HCT116 (cell line): Measurements from ENCODE around the gene LAD1. TPM values are rescaled to one million over a fixed set of nuclear protein-coding genes. Genes with fewer than 3 reads are reported as not detected.

Experiments used
- ATAC-seq: fragments of 200-7000 bp; cut with Tn5 transposase; 2 replicates; pipeline ENCODE4 v1.9.1; 2020; ENCODE audit warnings: mild to moderate bottlenecking, moderate library complexity
- BruUV-seq: library from RNA; stranded (reverse); fragments of 400-500 nt; replicated peaks from 2 replicates; lab custom pipeline; 2021; lab: Mats Ljungman, UMichigan
- CTCF ChIA-PET: fragments of 300-600 bp; sonication (Branson Sonifier 250); formaldehyde crosslinking; loops from one replicate; lab custom pipeline; 2021; ENCODE audit warnings: antibody characterized with exemption; lab: Charles Lee
- POLR2A ChIA-PET: fragments of 300-600, 350-600 bp; sonication (Branson Sonifier 250); formaldehyde crosslinking; loops from one replicate; lab custom pipeline; 2021; ENCODE audit warnings: antibody characterized with exemption; lab: Charles Lee
- RAD21 ChIA-PET, 2 experiments: fragments of 300-600 bp; sonication (Branson Sonifier 250); formaldehyde crosslinking; loops; one replicate each; lab custom pipeline; 2023; ENCODE audit warnings: low total read pairs in 2 of 2; ENCODE audit not compliant: uncharacterized antibody in 2 of 2, unreplicated experiment in 2 of 2, low non-redundant PET in 1 of 2; lab: Charles Lee
- DNase-seq: peaks from one replicate; pipeline ENCODE4 v3.0.0-alpha.2; 2010; ENCODE audit warnings: low read depth, low spot score
- H2AFZ ChIP-seq: fragments of 200-600 bp; shearing (Covaris generic), sonication (generic); 2 replicates; pipeline ENCODE4 v1.6.1; 2017; ENCODE audit warnings: low read depth, mixed run types, mixed read lengths, antibody characterized with exemption, low read length; ENCODE audit not compliant: poor library complexity, severe bottlenecking
- H3K27ac ChIP-seq: 2 replicates; pipeline ENCODE4 v1.5.1; 2012; ENCODE audit warnings: low read depth, low read length
- H3K27me3 ChIP-seq: fragments of 200-600 bp; sonication (generic); 2 replicates; pipeline ENCODE4 v1.6.1; 2016; ENCODE audit warnings: mixed run types, low read length, mixed read lengths; ENCODE audit not compliant: insufficient read depth
- H3K36me3 ChIP-seq, 2 experiments: fragments of 200-500 bp in 1 of 2; fragments of 200-600 bp in 1 of 2; sonication (Bioruptor generic) in 1 of 2; sonication (generic) in 1 of 2; 2 replicates each; pipeline versions ENCODE4 v1.5.1 to v1.6.1; 2014 to 2016; ENCODE audit warnings: low read length in 2 of 2, inconsistent platforms in 1 of 2, mixed read lengths in 1 of 2, mixed run types in 1 of 2; ENCODE audit not compliant: insufficient read depth in 2 of 2, control insufficient read depth in 1 of 2
- H3K4me1 ChIP-seq, 2 experiments: fragments of 200-600 bp in 1 of 2; sonication (generic) in 1 of 2; 2 replicates each; pipeline versions ENCODE4 v1.5.1 to v1.6.1; 2012 to 2017; ENCODE audit warnings: low read length in 2 of 2, inconsistent platforms in 1 of 2, mild to moderate bottlenecking in 1 of 2, mixed read lengths in 1 of 2, mixed run types in 1 of 2, moderate library complexity in 1 of 2; ENCODE audit not compliant: insufficient read depth in 2 of 2, control insufficient read depth in 1 of 2
- H3K4me2 ChIP-seq: fragments of 200-600 bp; sonication (generic); 2 replicates; pipeline ENCODE4 v1.6.1; 2017; ENCODE audit warnings: mixed run types, low read length, mixed read lengths
- H3K4me3 ChIP-seq, 2 experiments: fragments of 200-600 bp in 1 of 2; sonication (generic) in 1 of 2; replicated peaks in 1 of 2; 2 replicates each; pipeline ENCODE4 v1.5.1; 2011 to 2016; ENCODE audit warnings: low read length in 2 of 2, control low read depth in 1 of 2, low read depth in 1 of 2, mild to moderate bottlenecking in 1 of 2, mixed read lengths in 1 of 2, mixed run types in 1 of 2
- H3K79me2 ChIP-seq: fragments of 200-600 bp; sonication (generic); 2 replicates; pipeline ENCODE4 v1.6.1; 2017; ENCODE audit warnings: mild to moderate bottlenecking, mixed run types, low read length, moderate library complexity, mixed read lengths; ENCODE audit not compliant: insufficient read depth
- H3K9ac ChIP-seq: fragments of 200-600 bp; sonication (generic); 2 replicates; pipeline ENCODE4 v1.6.1; 2016; ENCODE audit warnings: low read length, mixed read lengths
- H3K9me2 ChIP-seq: fragments of 200-600 bp; sonication (generic), shearing (Covaris generic); 2 replicates; pipeline ENCODE4 v1.6.1; 2017; ENCODE audit warnings: mixed run types, mild to moderate bottlenecking, moderate library complexity; ENCODE audit not compliant: insufficient read depth
- H3K9me3 ChIP-seq, 2 experiments: fragments of 200-500 bp in 1 of 2; fragments of 200-600 bp in 1 of 2; sonication (Bioruptor generic) in 1 of 2; sonication (generic) in 1 of 2; 2 replicates each; pipeline ENCODE4 v1.6.1; 2014 to 2017; ENCODE audit warnings: low read length in 2 of 2, mixed read lengths in 2 of 2, inconsistent platforms in 1 of 2, low read depth in 1 of 2, mild to moderate bottlenecking in 1 of 2, mixed run types in 1 of 2, moderate library complexity in 1 of 2; ENCODE audit not compliant: control insufficient read depth in 1 of 2, insufficient read depth in 1 of 2
- H4K20me1 ChIP-seq: fragments of 200-600 bp; sonication (generic), shearing (Covaris generic); 2 replicates; pipeline ENCODE4 v1.6.1; 2017; ENCODE audit warnings: mixed run types, mild to moderate bottlenecking, moderate library complexity; ENCODE audit not compliant: insufficient read depth
- ATF3 ChIP-seq: IDR thresholded peaks from 2 replicates; pipeline ENCODE4 v1.6.1; 2012
- CEBPB ChIP-seq: IDR thresholded peaks from 2 replicates; pipeline ENCODE4 v1.6.1; 2012; ENCODE audit warnings: low read depth
- EGR1 ChIP-seq: IDR thresholded peaks from 2 replicates; pipeline ENCODE4 v1.6.1; 2012; ENCODE audit warnings: low read depth
- ELF1 ChIP-seq: IDR thresholded peaks from 2 replicates; pipeline ENCODE4 v1.6.1; 2012; ENCODE audit warnings: low read depth, borderline replicate concordance
- EZH2 ChIP-seq: fragments of 200-600 bp; sonication (generic); IDR thresholded peaks from 2 replicates; pipeline ENCODE4 v1.6.1; 2017; ENCODE audit warnings: antibody characterized with exemption, mixed run types
- EZH2phosphoT487 ChIP-seq: fragments of 200-600 bp; IDR thresholded peaks from 2 replicates; pipeline ENCODE4 v1.6.1; 2018; ENCODE audit warnings: antibody characterized with exemption, borderline replicate concordance
- FOSL1 ChIP-seq: IDR thresholded peaks from 2 replicates; pipeline ENCODE4 v1.6.1; 2012; ENCODE audit warnings: low read depth
- POLR2A ChIP-seq: IDR thresholded peaks from 2 replicates; pipeline ENCODE4 v1.7.0; 2011; ENCODE audit warnings: borderline replicate concordance; ENCODE audit not compliant: insufficient read depth, insufficient read length; ENCODE audit errors: extremely low read depth
- POLR2AphosphoS5 ChIP-seq: IDR thresholded peaks from 2 replicates; pipeline ENCODE4 v1.6.1; 2011; ENCODE audit warnings: mild to moderate bottlenecking, low read depth, low read length, moderate library complexity
- RAD21 ChIP-seq: IDR thresholded peaks from 2 replicates; pipeline ENCODE4 v1.6.1; 2012; ENCODE audit warnings: low read depth, mild to moderate bottlenecking
- REST ChIP-seq: IDR thresholded peaks from 2 replicates; pipeline ENCODE4 v1.6.1; 2012; ENCODE audit warnings: low read depth
- SIN3A ChIP-seq: IDR thresholded peaks from 2 replicates; pipeline ENCODE4 v1.6.1; 2012; ENCODE audit warnings: low read depth
- SP1 ChIP-seq: IDR thresholded peaks from 2 replicates; pipeline ENCODE4 v1.6.1; 2012; ENCODE audit warnings: low read depth
- SRF ChIP-seq: IDR thresholded peaks from 2 replicates; pipeline ENCODE4 v1.6.1; 2012; ENCODE audit warnings: low read depth
- TCF7L2 ChIP-seq: IDR thresholded peaks from 2 replicates; pipeline ENCODE4 v1.7.0; 2011; ENCODE audit warnings: borderline replicate concordance, inconsistent platforms; ENCODE audit not compliant: insufficient read depth, insufficient read length; ENCODE audit errors: extremely low read depth
- YY1 ChIP-seq: IDR thresholded peaks from 2 replicates; pipeline ENCODE4 v1.6.1; 2011; ENCODE audit warnings: low read length, low read depth, moderate library complexity, mild to moderate bottlenecking; ENCODE audit not compliant: insufficient replicate concordance; ENCODE audit errors: extremely low read depth
- ZFX ChIP-seq: fragments of 450-650 bp; IDR thresholded peaks from 2 replicates; pipeline ENCODE4 v1.6.1; 2017
- ZNF274 ChIP-seq: fragments of 200-500 bp; sonication (Bioruptor generic); IDR thresholded peaks from 2 replicates; pipeline ENCODE4 v1.6.1; 2014; ENCODE audit warnings: mild to moderate bottlenecking, low read depth, low read length, inconsistent platforms
- intact Hi-C: fragments of 100-400 bp; cut with micrococcal nuclease; formaldehyde crosslinking; loops from 2 replicates; pipeline ENCODE4 v1.10.0; 2022
- total RNA-seq: library from RNA; stranded (reverse); gene quantifications from one replicate; pipeline ENCODE4 v1.2.1, GENCODE V29; 2021; ENCODE audit not compliant: unreplicated experiment
- TF ChIP-seq, protein P1 (sequence below), 3 experiments: fragments of 200-600 bp in 1 of 3; sonication (generic) in 1 of 3; IDR thresholded peaks in 2 of 3; conservative IDR thresholded peaks in 1 of 3; 2 replicates each; pipeline ENCODE4 v1.5.1; 2012 to 2017; ENCODE audit warnings: low read depth in 2 of 3, low read length in 2 of 3, antibody characterized with exemption in 1 of 3, borderline replicate concordance in 1 of 3, control low read depth in 1 of 3, mild to moderate bottlenecking in 1 of 3, mixed read lengths in 1 of 3, mixed run types in 1 of 3, moderate library complexity in 1 of 3; ENCODE audit not compliant: insufficient read depth in 1 of 3
- TF ChIP-seq, protein P2 (sequence below): IDR thresholded peaks from 2 replicates; pipeline ENCODE4 v1.6.1; 2011; ENCODE audit warnings: mild to moderate bottlenecking, low read length, moderate library complexity; ENCODE audit not compliant: insufficient replicate concordance; ENCODE audit errors: extremely low read depth

The LAD1 gene
- total RNA-seq, 1 experiment from 2014 or later: 56.1 TPM

GRCh38 chr1:201429736-201430501 lies 30.8 kb upstream of the LAD1 start:
- Histone ChIP-seq H3K79me2 (no peaks in the 10 kb centered on the region), H3K4me1 (no peaks in the 10 kb centered on the region), H3K9me3 (no peaks in the 10 kb centered on the region), H3K4me2 (no peak overlapping the region), H2AFZ (no peak overlapping the region), H3K9ac (no peak overlapping the region), H3K27me3 (no peaks in the 10 kb centered on the region), H3K27ac (no peak overlapping the region), H4K20me1 (no peaks in the 10 kb centered on the region)
- BruUV-seq: no TSS peak
- intact Hi-C loops: no loop called here
- CTCF ChIA-PET: no interaction called here
- RAD21 ChIA-PET: no interaction called here
- no peak for TF ChIP-seq POLR2AphosphoS5
- TF ChIP-seq YY1: no peak
- TF ChIP-seq ELF1: no peak
- no peak for TF ChIP-seq ZNF274
- TF ChIP-seq EZH2phosphoT487: no peak
- no peak for TF ChIP-seq RAD21
- TF ChIP-seq ZFX: no peak
- no peak for TF ChIP-seq CEBPB
- no peak for TF ChIP-seq FOSL1
- TF ChIP-seq ATF3: no peak
- no peak for TF ChIP-seq EGR1
- TF ChIP-seq, protein P1, sequence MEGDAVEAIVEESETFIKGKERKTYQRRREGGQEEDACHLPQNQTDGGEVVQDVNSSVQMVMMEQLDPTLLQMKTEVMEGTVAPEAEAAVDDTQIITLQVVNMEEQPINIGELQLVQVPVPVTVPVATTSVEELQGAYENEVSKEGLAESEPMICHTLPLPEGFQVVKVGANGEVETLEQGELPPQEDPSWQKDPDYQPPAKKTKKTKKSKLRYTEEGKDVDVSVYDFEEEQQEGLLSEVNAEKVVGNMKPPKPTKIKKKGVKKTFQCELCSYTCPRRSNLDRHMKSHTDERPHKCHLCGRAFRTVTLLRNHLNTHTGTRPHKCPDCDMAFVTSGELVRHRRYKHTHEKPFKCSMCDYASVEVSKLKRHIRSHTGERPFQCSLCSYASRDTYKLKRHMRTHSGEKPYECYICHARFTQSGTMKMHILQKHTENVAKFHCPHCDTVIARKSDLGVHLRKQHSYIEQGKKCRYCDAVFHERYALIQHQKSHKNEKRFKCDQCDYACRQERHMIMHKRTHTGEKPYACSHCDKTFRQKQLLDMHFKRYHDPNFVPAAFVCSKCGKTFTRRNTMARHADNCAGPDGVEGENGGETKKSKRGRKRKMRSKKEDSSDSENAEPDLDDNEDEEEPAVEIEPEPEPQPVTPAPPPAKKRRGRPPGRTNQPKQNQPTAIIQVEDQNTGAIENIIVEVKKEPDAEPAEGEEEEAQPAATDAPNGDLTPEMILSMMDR (IDR thresholded peaks at IDR 0.05 in 2 of 3, conservative IDR thresholded peaks at IDR 0.05 in 1 of 3; ENCODE audit: borderline replicate concordance in 1 of 3, insufficient read depth in 1 of 3, low read depth in 2 of 3, low read length in 2 of 3): no peak
- TF ChIP-seq POLR2A: no peak
- TF ChIP-seq SP1: no peak
- TF ChIP-seq SIN3A: no peak
- no peak for TF ChIP-seq EZH2
- no peak for TF ChIP-seq SRF
- no peak for TF ChIP-seq TCF7L2
- no peak for TF ChIP-seq REST
- TF ChIP-seq, protein P2, sequence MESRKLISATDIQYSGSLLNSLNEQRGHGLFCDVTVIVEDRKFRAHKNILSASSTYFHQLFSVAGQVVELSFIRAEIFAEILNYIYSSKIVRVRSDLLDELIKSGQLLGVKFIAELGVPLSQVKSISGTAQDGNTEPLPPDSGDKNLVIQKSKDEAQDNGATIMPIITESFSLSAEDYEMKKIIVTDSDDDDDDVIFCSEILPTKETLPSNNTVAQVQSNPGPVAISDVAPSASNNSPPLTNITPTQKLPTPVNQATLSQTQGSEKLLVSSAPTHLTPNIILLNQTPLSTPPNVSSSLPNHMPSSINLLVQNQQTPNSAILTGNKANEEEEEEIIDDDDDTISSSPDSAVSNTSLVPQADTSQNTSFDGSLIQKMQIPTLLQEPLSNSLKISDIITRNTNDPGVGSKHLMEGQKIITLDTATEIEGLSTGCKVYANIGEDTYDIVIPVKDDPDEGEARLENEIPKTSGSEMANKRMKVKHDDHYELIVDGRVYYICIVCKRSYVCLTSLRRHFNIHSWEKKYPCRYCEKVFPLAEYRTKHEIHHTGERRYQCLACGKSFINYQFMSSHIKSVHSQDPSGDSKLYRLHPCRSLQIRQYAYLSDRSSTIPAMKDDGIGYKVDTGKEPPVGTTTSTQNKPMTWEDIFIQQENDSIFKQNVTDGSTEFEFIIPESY: no peak
- TF ChIP-seq, all 23 proteins: peak for 0
- no peak for ATAC-seq
- Histone ChIP-seq H3K9me2 (no peaks in the 10 kb centered on the region), H3K36me3 (no peaks in the 10 kb centered on the region), H3K4me3 (no peak overlapping the region)
- POLR2A ChIA-PET: no interaction called here
- DNase-seq: no peak
